ENCODE measurements around the gene MAN2A2. TPM values are rescaled to one million over a fixed set of nuclear protein-coding genes. Genes with fewer than 3 reads are reported as not detected.

MAN2A2 gene
- total RNA-seq, 4 donors from 2014 or later, result 27.0 to 80.9 (median 31.7) TPM

- peaks cover 75 to 93% (median 89%) of the 10 kb centered on the region in 4 donors for H3K36me3 ChIP-seq
- intact Hi-C loops (cut with DNase I), result no loop called here
- 95% methylated on average over 4 of the region's 4 CpGs for WGBS
- H3K9me3 ChIP-seq, result no peaks in the 10 kb centered on the region
- DNase-seq (ENCODE audit: extremely low spot score), result no peak
- H3K27me3 ChIP-seq, result no peaks in the 10 kb centered on the region
- no peak overlapping the region for H3K4me3 ChIP-seq
- H3K27ac ChIP-seq (replicated peaks in 1 of 4), result no peak overlapping the region
- peaks cover 8 to 12% (median 11%) of the 10 kb centered on the region in 4 donors for H3K4me1 ChIP-seq
- TF ChIP-seq EP300 (IDR thresholded peaks at IDR 0.05), result no peak
- no peak for TF ChIP-seq POLR2AphosphoS5 (IDR thresholded peaks at IDR 0.05)
- TF ChIP-seq POLR2A (IDR thresholded peaks at IDR 0.05; ENCODE audit: low read depth), result no peak
- TF ChIP-seq, protein P1, sequence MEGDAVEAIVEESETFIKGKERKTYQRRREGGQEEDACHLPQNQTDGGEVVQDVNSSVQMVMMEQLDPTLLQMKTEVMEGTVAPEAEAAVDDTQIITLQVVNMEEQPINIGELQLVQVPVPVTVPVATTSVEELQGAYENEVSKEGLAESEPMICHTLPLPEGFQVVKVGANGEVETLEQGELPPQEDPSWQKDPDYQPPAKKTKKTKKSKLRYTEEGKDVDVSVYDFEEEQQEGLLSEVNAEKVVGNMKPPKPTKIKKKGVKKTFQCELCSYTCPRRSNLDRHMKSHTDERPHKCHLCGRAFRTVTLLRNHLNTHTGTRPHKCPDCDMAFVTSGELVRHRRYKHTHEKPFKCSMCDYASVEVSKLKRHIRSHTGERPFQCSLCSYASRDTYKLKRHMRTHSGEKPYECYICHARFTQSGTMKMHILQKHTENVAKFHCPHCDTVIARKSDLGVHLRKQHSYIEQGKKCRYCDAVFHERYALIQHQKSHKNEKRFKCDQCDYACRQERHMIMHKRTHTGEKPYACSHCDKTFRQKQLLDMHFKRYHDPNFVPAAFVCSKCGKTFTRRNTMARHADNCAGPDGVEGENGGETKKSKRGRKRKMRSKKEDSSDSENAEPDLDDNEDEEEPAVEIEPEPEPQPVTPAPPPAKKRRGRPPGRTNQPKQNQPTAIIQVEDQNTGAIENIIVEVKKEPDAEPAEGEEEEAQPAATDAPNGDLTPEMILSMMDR (IDR thresholded peaks at IDR 0.05), result no peak
Observed at GRCh38 chr15:90941038-90941437, 37.9 kb downstream of the MAN2A2 start.

- DNase-seq (ENCODE audit: extremely low spot score), result no peak
- intact Hi-C loops (cut with DNase I), result no loop called here
- H3K4me1 ChIP-seq, result no peaks in the 10 kb centered on the region
- H3K36me3 ChIP-seq, result peaks cover 90 to 100% (median 97%) of the 10 kb centered on the region in 4 donors
- H3K27ac ChIP-seq (replicated peaks in 1 of 4), result no peak overlapping the region
- 93% methylated on average over 12 of the region's 12 CpGs for WGBS
- TF ChIP-seq POLR2AphosphoS5 (IDR thresholded peaks at IDR 0.05), result no peak
- TF ChIP-seq POLR2A (IDR thresholded peaks at IDR 0.05; ENCODE audit: low read depth), result no peak
- no peak for TF ChIP-seq EP300 (IDR thresholded peaks at IDR 0.05)
- H3K4me3 ChIP-seq, result no peak overlapping the region
- H3K27me3 ChIP-seq, result no peaks in the 10 kb centered on the region
- no peaks in the 10 kb centered on the region for H3K9me3 ChIP-seq
Observed at GRCh38 chr15:90942354-90943120, 39.4 kb downstream of the MAN2A2 start.

- no peaks in the 10 kb centered on the region for H3K27me3 ChIP-seq
- no peak overlapping the region for H3K27ac ChIP-seq (replicated peaks in 1 of 4)
- intact Hi-C loops (cut with DNase I), result no loop called here
- no peak overlapping the region for H3K4me3 ChIP-seq
- no peaks in the 10 kb centered on the region for H3K9me3 ChIP-seq
- DNase-seq (ENCODE audit: extremely low spot score), result no peak
- peaks cover 92 to 100% (median 100%) of the 10 kb centered on the region in 4 donors for H3K36me3 ChIP-seq
- 81% methylated on average over 7 of the region's 7 CpGs for WGBS
- no peak for TF ChIP-seq EP300 (IDR thresholded peaks at IDR 0.05)
- TF ChIP-seq, protein P1 (IDR thresholded peaks at IDR 0.05), result no peak
- no peak for TF ChIP-seq POLR2A (IDR thresholded peaks at IDR 0.05; ENCODE audit: low read depth)
- no peak for TF ChIP-seq POLR2AphosphoS5 (IDR thresholded peaks at IDR 0.05)
- H3K4me1 ChIP-seq, result no peaks in the 10 kb centered on the region
Observed at GRCh38 chr15:90945091-90945490, 42.0 kb downstream of the MAN2A2 start.

DNA sequence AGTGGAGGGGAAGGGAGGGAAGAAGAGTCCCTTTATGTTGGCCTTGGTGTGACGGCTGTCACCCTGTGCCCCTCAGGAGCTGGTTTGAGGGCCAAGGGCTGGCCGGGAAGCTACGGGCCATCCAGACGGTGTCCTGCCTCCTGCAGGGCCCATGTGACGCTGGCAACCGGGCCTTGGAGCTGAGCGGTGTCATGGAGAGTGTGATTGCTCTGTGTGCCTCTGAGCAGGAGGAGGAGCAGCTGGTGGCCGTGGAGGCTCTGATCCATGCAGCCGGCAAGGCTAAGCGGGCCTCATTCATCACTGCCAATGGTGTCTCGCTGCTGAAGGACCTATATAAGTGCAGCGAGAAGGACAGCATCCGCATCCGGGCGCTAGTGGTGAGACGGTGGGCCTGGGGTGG is 43.4 kb downstream of the MAN2A2 start:
- H3K27ac ChIP-seq (replicated peaks in 1 of 4), result no peak overlapping the region
- DNase-seq (ENCODE audit: extremely low spot score), result no peak
- no peaks in the 10 kb centered on the region for H3K9me3 ChIP-seq
- H3K36me3 ChIP-seq, result peaks cover 91 to 100% (median 100%) of the 10 kb centered on the region in 4 donors
- H3K4me1 ChIP-seq, result no peaks in the 10 kb centered on the region
- TF ChIP-seq, protein P1 (IDR thresholded peaks at IDR 0.05), result no peak
- TF ChIP-seq EP300 (IDR thresholded peaks at IDR 0.05) (no peak), POLR2AphosphoS5 (IDR thresholded peaks at IDR 0.05) (no peak), POLR2A (IDR thresholded peaks at IDR 0.05; ENCODE audit: low read depth) (no peak)
- no peak overlapping the region for H3K4me3 ChIP-seq
- intact Hi-C loops (cut with DNase I), result no loop called here
- 87% methylated on average over 10 of the region's 16 CpGs for WGBS
- no peaks in the 10 kb centered on the region for H3K27me3 ChIP-seq

DNA sequence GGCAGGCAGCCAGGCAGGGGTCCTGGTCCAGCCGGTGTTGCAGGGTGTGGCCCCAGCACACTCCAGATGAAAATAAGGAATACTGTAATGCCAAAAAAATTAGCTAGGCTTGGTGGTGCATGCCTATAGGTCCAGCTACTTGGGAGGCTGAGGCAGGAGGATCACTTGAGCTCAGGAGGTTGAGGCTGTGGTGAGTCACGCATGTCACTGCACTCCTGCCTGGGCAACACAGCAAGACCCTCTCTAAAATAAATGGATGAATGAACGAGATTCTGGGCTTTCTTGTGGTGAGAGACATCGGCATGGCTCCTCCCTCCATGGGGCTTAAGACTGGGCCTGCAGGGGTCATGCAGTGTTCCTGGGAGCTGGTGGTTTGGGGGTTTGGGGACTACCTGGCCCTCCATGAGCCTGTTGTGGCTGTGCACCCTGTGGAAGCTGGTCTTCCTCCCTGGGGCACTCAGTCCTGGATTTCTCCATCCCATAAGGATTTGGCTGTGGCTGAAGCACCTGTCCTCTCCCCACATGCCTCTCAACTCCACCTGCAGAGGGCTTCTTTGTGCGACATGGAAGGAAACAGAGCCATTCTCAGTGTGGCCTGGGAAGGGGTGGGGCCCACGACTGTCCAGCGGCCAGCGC is 44.0 kb downstream of the MAN2A2 start:
- DNase-seq (ENCODE audit: extremely low spot score), result no peak
- 80% methylated on average over 8 of the region's 8 CpGs for WGBS
- H3K9me3 ChIP-seq, result no peaks in the 10 kb centered on the region
- TF ChIP-seq, protein P1 (IDR thresholded peaks at IDR 0.05), result no peak
- TF ChIP-seq POLR2A (IDR thresholded peaks at IDR 0.05; ENCODE audit: low read depth) (no peak), POLR2AphosphoS5 (IDR thresholded peaks at IDR 0.05) (no peak), EP300 (IDR thresholded peaks at IDR 0.05) (no peak)
- peaks cover 92 to 100% (median 100%) of the 10 kb centered on the region in 4 donors for H3K36me3 ChIP-seq
- H3K27me3 ChIP-seq, result no peaks in the 10 kb centered on the region
- H3K4me3 ChIP-seq, result no peak overlapping the region
- no peak overlapping the region for H3K27ac ChIP-seq (replicated peaks in 1 of 4)
- intact Hi-C loops (cut with DNase I), result no loop called here
- no peaks in the 10 kb centered on the region for H3K4me1 ChIP-seq

All from esophagus muscularis mucosa (tissue), 4 donors.